ENCODE data around the gene RNF169.

GRCh38 chr11:74860743-74861142 is 112.1 kb downstream of the RNF169 start:
- TF ChIP-seq EZH2 (IDR thresholded peaks at IDR 0.05) (no peak), POLR2AphosphoS5 (IDR thresholded peaks at IDR 0.05; ENCODE audit: borderline replicate concordance, low read depth, low read length) (no peak)

Data from SK-N-MC (cell line).